ENCODE measurements around the gene NNAT.

Gene NNAT

DNA sequence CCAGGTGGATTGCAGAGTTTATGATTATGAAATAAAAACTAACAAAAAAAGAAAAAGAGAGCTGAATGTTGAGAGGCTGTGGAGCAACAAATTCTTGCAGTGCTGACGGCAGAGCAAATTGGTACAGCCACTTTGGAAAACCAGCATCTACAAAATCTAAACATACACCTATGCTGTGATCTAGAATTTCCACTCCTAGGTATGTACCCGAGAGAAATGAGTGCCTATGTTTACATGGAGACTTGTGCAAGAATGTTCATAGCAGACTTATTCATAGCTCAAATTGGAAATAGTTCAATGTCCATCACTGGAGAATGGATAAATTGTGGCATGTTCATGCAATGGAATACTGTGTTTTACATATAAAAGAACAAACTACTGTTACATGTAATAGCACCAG lies 9.6 kb downstream of the NNAT start:
- no peaks in the 10 kb centered on the region for H3K27me3 ChIP-seq (ENCODE audit: insufficient read depth, low read length)
- no peaks in the 10 kb centered on the region for H3K9me2 ChIP-seq (ENCODE audit: low read depth, low read length)
- no peaks in the 10 kb centered on the region for H3K36me3 ChIP-seq (ENCODE audit: insufficient read depth, low read length)
- no peaks in the 10 kb centered on the region for H3F3A ChIP-seq (ENCODE audit: insufficient read depth, low read length)
- no peak overlapping the region for H3K4me3 ChIP-seq (ENCODE audit: low read depth, low read length, poor library complexity, severe bottlenecking)
- no peak overlapping the region for H2AFZ ChIP-seq (ENCODE audit: low read length)
- TF ChIP-seq EZH2 (IDR thresholded peaks at IDR 0.05; ENCODE audit: borderline replicate concordance, low read length) = no peak
- TF ChIP-seq, protein P1, sequence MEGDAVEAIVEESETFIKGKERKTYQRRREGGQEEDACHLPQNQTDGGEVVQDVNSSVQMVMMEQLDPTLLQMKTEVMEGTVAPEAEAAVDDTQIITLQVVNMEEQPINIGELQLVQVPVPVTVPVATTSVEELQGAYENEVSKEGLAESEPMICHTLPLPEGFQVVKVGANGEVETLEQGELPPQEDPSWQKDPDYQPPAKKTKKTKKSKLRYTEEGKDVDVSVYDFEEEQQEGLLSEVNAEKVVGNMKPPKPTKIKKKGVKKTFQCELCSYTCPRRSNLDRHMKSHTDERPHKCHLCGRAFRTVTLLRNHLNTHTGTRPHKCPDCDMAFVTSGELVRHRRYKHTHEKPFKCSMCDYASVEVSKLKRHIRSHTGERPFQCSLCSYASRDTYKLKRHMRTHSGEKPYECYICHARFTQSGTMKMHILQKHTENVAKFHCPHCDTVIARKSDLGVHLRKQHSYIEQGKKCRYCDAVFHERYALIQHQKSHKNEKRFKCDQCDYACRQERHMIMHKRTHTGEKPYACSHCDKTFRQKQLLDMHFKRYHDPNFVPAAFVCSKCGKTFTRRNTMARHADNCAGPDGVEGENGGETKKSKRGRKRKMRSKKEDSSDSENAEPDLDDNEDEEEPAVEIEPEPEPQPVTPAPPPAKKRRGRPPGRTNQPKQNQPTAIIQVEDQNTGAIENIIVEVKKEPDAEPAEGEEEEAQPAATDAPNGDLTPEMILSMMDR (IDR thresholded peaks at IDR 0.05; ENCODE audit: low read length) = no peak
- no peak overlapping the region for H3K4me2 ChIP-seq (ENCODE audit: low read length)
- H3K9me3 ChIP-seq (ENCODE audit: low read length) = no peaks in the 10 kb centered on the region
- H3K27ac ChIP-seq (ENCODE audit: low read depth, low read length, poor library complexity, severe bottlenecking) = no peak overlapping the region
- no peaks in the 10 kb centered on the region for H4K20me1 ChIP-seq (ENCODE audit: insufficient read depth, low read length)
- 0 out of 2 replicates have a peak, but pooled peaks cover 8% of the 10 kb centered on the region for H3K79me2 ChIP-seq (ENCODE audit: insufficient read depth, low read length)
- peaks cover 21% of the 10 kb centered on the region for H3K4me1 ChIP-seq (ENCODE audit: insufficient read depth, low read length, severe bottlenecking)
- no peak overlapping the region for H3K9ac ChIP-seq (ENCODE audit: low read length)

DNA sequence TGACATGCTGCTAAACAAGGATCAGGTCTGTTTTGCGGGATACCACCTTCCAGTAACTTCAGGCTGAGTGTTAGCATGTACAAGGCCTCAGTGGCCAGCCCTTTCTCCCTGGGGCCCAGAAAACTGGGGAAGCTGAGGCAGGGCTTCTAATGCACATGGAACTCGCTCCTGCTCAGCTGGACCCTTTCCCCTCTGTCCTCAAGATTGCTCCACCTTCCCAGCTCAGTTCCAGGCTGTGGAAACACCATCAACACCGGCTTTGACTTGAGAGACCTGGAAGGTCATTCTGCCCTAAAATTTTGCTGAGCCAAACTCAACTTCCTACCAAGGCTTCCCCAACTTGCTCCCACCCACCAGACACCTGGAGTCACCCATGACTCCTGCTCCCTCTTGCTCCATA lies 10.8 kb downstream of the NNAT start:
- TF ChIP-seq EZH2 (IDR thresholded peaks at IDR 0.05; ENCODE audit: borderline replicate concordance, low read length) = no peak
- TF ChIP-seq, protein P1 (IDR thresholded peaks at IDR 0.05; ENCODE audit: low read length) = no peak
- H3K4me3 ChIP-seq (ENCODE audit: low read depth, low read length, poor library complexity, severe bottlenecking) = no peak overlapping the region
- 0 out of 2 replicates have a peak, but pooled peaks cover 3% of the 10 kb centered on the region for H3K79me2 ChIP-seq (ENCODE audit: insufficient read depth, low read length)
- peaks cover 10% of the 10 kb centered on the region for H3K4me1 ChIP-seq (ENCODE audit: insufficient read depth, low read length, severe bottlenecking)
- H3K36me3 ChIP-seq (ENCODE audit: insufficient read depth, low read length) = no peaks in the 10 kb centered on the region
- H3K9ac ChIP-seq (ENCODE audit: low read length) = no peak overlapping the region
- no peak overlapping the region for H3K4me2 ChIP-seq (ENCODE audit: low read length)
- H2AFZ ChIP-seq (ENCODE audit: low read length) = no peak overlapping the region
- no peaks in the 10 kb centered on the region for H3F3A ChIP-seq (ENCODE audit: insufficient read depth, low read length)
- H3K9me3 ChIP-seq (ENCODE audit: low read length) = no peaks in the 10 kb centered on the region
- no peak overlapping the region for H3K27ac ChIP-seq (ENCODE audit: low read depth, low read length, poor library complexity, severe bottlenecking)
- H3K9me2 ChIP-seq (ENCODE audit: low read depth, low read length) = no peaks in the 10 kb centered on the region
- no peaks in the 10 kb centered on the region for H3K27me3 ChIP-seq (ENCODE audit: insufficient read depth, low read length)
- H4K20me1 ChIP-seq (ENCODE audit: insufficient read depth, low read length) = no peaks in the 10 kb centered on the region

DNA sequence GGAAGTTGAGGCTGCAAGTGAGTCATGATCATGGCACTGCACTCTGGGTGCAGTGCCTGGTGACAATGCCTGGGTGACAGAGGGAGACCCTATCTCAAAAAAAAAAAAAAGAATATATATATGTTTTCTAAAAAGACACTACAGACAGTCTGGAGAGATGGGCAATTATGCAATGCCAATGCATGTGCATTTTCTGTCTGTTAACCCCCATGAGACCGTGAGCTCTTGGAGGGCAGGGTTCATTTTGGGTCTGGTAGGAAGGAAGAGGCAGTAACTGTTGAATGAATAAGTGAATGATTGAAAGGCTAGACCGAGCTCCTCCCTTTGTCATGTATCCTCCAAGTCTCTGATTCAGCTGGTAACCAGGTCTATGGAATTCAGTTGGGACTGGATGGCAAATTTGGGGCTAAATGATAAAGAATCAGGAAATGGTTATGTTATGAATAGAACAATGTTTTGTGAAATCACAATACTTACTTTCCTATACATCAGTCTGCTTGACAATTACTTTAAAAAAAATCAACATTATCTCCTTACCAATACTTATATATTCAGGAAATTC lies 12.2 kb downstream of the NNAT start:
- no peaks in the 10 kb centered on the region for H3F3A ChIP-seq (ENCODE audit: insufficient read depth, low read length)
- no peak overlapping the region for H3K4me2 ChIP-seq (ENCODE audit: low read length)
- H3K4me3 ChIP-seq (ENCODE audit: low read depth, low read length, poor library complexity, severe bottlenecking) = no peak overlapping the region
- H3K27me3 ChIP-seq (ENCODE audit: insufficient read depth, low read length) = no peaks in the 10 kb centered on the region
- H3K9ac ChIP-seq (ENCODE audit: low read length) = no peak overlapping the region
- H3K36me3 ChIP-seq (ENCODE audit: insufficient read depth, low read length) = no peaks in the 10 kb centered on the region
- H3K9me3 ChIP-seq (ENCODE audit: low read length) = no peaks in the 10 kb centered on the region
- H3K9me2 ChIP-seq (ENCODE audit: low read depth, low read length) = no peaks in the 10 kb centered on the region
- H3K4me1 ChIP-seq (ENCODE audit: insufficient read depth, low read length, severe bottlenecking) = peaks cover 7% of the 10 kb centered on the region
- no peak overlapping the region for H2AFZ ChIP-seq (ENCODE audit: low read length)
- no peak overlapping the region for H3K27ac ChIP-seq (ENCODE audit: low read depth, low read length, poor library complexity, severe bottlenecking)
- no peaks in the 10 kb centered on the region for H4K20me1 ChIP-seq (ENCODE audit: insufficient read depth, low read length)
- TF ChIP-seq EZH2 (IDR thresholded peaks at IDR 0.05; ENCODE audit: borderline replicate concordance, low read length) = no peak
- TF ChIP-seq, protein P1 (IDR thresholded peaks at IDR 0.05; ENCODE audit: low read length) = no peak
- no peaks in the 10 kb centered on the region for H3K79me2 ChIP-seq (ENCODE audit: insufficient read depth, low read length)

All from OCI-LY1 (cell line).